ENCODE measurements around the gene GFOD2. TPM values are rescaled to one million over a fixed set of nuclear protein-coding genes. Genes with fewer than 3 reads are reported as not detected.

The GFOD2 gene
- total RNA-seq, 1 donor from 2014 or later: 32.4 TPM

DNA sequence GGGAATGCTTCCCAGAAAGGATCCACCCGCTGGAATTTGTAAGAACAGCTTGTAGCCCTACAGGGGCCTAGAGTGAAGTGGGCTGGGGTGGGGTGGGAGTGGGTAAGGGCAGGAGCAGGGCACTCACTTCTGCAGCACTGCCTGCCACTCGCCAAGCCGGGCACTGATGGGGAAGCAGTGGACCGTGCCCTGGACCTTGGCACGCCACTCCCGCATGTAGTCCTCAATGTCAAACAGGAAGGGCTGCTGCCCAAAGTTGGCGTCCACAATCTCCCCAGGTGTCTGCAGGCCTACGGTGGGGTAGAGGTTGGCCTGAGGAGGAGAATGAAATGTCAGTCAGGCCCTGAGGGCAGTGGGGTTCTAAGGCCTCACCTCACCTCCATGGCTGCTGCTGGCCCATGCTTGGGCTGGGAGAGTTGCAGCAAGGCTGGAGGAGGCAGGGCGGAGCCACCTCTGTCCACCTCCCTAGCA, 15.7 kb upstream of the GFOD2 start:
- Histone ChIP-seq H3K27me3 (ENCODE audit: insufficient read depth, low read length) (no peaks in the 10 kb centered on the region), H3K9ac (ENCODE audit: low read length) (no peak overlapping the region), H3K4me3 (ENCODE audit: insufficient read depth, low read depth, low read length) (no peak overlapping the region), H4K20me1 (ENCODE audit: insufficient read depth, low read length) (peaks cover 8% of the 10 kb centered on the region), H3K36me3 (ENCODE audit: insufficient read depth, low read length) (peaks cover 2% of the 10 kb centered on the region), H2AFZ (ENCODE audit: low read depth, low read length) (no peak overlapping the region), H3K4me1 (ENCODE audit: insufficient read depth, low read length) (no peaks in the 10 kb centered on the region), H3K9me3 (ENCODE audit: insufficient read depth, low read depth, low read length) (no peaks in the 10 kb centered on the region), H3K27ac (ENCODE audit: low read depth, low read length) (no peak overlapping the region), H3K4me2 (ENCODE audit: low read length) (no peak overlapping the region), H3K79me2 (ENCODE audit: insufficient read depth, low read length) (no peaks in the 10 kb centered on the region)
- H3K27ac Mint-ChIP-seq (ENCODE audit: unreplicated experiment): no peak overlapping the region
- no peaks in the 10 kb centered on the region for H3K9me3 Mint-ChIP-seq (ENCODE audit: unreplicated experiment)
- H3K4me1 Mint-ChIP-seq (ENCODE audit: low read depth, unreplicated experiment): no peaks in the 10 kb centered on the region
- TF ChIP-seq, protein P1, sequence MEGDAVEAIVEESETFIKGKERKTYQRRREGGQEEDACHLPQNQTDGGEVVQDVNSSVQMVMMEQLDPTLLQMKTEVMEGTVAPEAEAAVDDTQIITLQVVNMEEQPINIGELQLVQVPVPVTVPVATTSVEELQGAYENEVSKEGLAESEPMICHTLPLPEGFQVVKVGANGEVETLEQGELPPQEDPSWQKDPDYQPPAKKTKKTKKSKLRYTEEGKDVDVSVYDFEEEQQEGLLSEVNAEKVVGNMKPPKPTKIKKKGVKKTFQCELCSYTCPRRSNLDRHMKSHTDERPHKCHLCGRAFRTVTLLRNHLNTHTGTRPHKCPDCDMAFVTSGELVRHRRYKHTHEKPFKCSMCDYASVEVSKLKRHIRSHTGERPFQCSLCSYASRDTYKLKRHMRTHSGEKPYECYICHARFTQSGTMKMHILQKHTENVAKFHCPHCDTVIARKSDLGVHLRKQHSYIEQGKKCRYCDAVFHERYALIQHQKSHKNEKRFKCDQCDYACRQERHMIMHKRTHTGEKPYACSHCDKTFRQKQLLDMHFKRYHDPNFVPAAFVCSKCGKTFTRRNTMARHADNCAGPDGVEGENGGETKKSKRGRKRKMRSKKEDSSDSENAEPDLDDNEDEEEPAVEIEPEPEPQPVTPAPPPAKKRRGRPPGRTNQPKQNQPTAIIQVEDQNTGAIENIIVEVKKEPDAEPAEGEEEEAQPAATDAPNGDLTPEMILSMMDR (IDR thresholded peaks at IDR 0.05; ENCODE audit: insufficient read depth, low read depth, low read length): no peak
- TF ChIP-seq EZH2 (IDR thresholded peaks at IDR 0.05; ENCODE audit: insufficient read depth, low read length): no peak
- no peak overlapping the region for H3K4me3 Mint-ChIP-seq (ENCODE audit: unreplicated experiment)
- no peaks in the 10 kb centered on the region for H3K27me3 Mint-ChIP-seq (ENCODE audit: low read depth, unreplicated experiment)
- no peak for FAIRE-seq
- no peak for DNase-seq (ENCODE audit: low read depth)
- H3K36me3 Mint-ChIP-seq (ENCODE audit: low read depth, unreplicated experiment): peaks cover 25% of the 10 kb centered on the region

DNA sequence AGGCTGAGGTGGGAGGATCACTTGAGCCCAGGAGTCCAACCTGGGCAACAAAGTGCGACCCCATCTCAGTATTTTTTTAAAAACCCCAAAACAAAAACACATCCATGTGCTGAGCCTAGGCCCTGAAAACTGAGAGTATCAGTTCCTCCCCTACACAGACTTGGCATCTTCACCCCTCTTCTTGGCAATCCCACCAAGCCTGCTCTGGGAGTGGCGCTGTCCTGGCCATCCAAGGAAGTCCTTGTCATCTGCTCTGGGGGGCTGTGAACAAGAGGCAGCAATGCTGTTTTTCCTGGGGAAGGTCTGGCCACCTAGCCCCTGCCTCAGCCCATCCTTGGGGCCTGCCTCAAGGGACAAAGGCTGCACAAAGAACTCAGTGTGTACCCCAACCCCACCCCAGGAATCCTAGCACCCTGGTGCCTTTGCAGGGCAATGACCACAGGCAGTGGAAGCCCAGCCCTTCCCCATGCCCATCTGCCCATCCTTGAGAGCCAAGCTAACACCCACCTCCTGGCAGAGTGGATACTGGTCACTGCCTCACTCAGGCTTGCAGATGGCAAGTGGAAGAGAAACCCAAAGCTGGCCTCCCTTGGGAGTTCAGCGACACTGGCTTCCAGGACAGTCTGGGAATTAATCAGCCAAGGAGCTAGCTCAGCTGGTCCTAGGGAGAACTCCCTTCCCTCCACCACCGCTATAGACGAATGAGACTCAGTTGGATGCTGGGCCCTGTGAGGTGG, 14.8 kb upstream of the GFOD2 start:
- no peaks in the 10 kb centered on the region for H3K79me2 ChIP-seq (ENCODE audit: insufficient read depth, low read length)
- H3K4me3 ChIP-seq (ENCODE audit: insufficient read depth, low read depth, low read length): no peak overlapping the region
- H3K9me3 ChIP-seq (ENCODE audit: insufficient read depth, low read depth, low read length): no peaks in the 10 kb centered on the region
- H3K4me1 ChIP-seq (ENCODE audit: insufficient read depth, low read length): no peaks in the 10 kb centered on the region
- Mint-ChIP-seq H3K36me3 (ENCODE audit: low read depth, unreplicated experiment) (peaks cover 20% of the 10 kb centered on the region), H3K4me1 (ENCODE audit: low read depth, unreplicated experiment) (no peaks in the 10 kb centered on the region), H3K27me3 (ENCODE audit: low read depth, unreplicated experiment) (no peaks in the 10 kb centered on the region), H3K4me3 (ENCODE audit: unreplicated experiment) (no peak overlapping the region), H3K9me3 (ENCODE audit: unreplicated experiment) (peaks cover 3% of the 10 kb centered on the region), H3K27ac (ENCODE audit: unreplicated experiment) (no peak overlapping the region)
- no peak overlapping the region for H2AFZ ChIP-seq (ENCODE audit: low read depth, low read length)
- FAIRE-seq: no peak
- TF ChIP-seq, protein P1 (IDR thresholded peaks at IDR 0.05; ENCODE audit: insufficient read depth, low read depth, low read length): no peak
- TF ChIP-seq EZH2 (IDR thresholded peaks at IDR 0.05; ENCODE audit: insufficient read depth, low read length): no peak
- H3K36me3 ChIP-seq (ENCODE audit: insufficient read depth, low read length): peaks cover 7% of the 10 kb centered on the region
- DNase-seq (ENCODE audit: low read depth): no peak
- peaks cover 8% of the 10 kb centered on the region for H4K20me1 ChIP-seq (ENCODE audit: insufficient read depth, low read length)
- H3K27ac ChIP-seq (ENCODE audit: low read depth, low read length): no peak overlapping the region
- H3K4me2 ChIP-seq (ENCODE audit: low read length): no peak overlapping the region
- no peak overlapping the region for H3K9ac ChIP-seq (ENCODE audit: low read length)
- H3K27me3 ChIP-seq (ENCODE audit: insufficient read depth, low read length): no peaks in the 10 kb centered on the region

DNA sequence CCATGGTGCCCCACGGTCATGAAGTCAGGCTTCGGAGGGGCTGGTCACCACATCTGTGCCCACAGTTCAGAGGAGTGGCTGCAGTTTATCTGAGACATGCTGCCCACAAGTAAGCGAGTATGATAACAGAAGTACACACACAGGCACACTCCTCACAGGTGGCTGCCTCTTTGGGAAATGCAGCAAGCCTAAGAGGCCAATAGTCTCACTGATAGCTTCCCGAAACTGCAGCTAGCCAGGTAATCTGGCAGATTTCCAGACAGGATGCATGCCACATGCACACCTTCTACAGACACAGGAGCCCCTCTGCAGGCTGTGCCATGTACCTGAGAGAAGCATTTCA, 12.6 kb upstream of the GFOD2 start:
- Histone ChIP-seq H3K9me3 (ENCODE audit: insufficient read depth, low read depth, low read length) (no peaks in the 10 kb centered on the region), H3K4me2 (ENCODE audit: low read length) (no peak overlapping the region), H3K79me2 (ENCODE audit: insufficient read depth, low read length) (no peaks in the 10 kb centered on the region), H3K4me3 (ENCODE audit: insufficient read depth, low read depth, low read length) (no peak overlapping the region), H4K20me1 (ENCODE audit: insufficient read depth, low read length) (peaks cover 7% of the 10 kb centered on the region), H2AFZ (ENCODE audit: low read depth, low read length) (no peak overlapping the region), H3K27ac (ENCODE audit: low read depth, low read length) (no peak overlapping the region), H3K36me3 (ENCODE audit: insufficient read depth, low read length) (peaks cover 11% of the 10 kb centered on the region), H3K4me1 (ENCODE audit: insufficient read depth, low read length) (no peaks in the 10 kb centered on the region), H3K9ac (ENCODE audit: low read length) (no peak overlapping the region), H3K27me3 (ENCODE audit: insufficient read depth, low read length) (no peaks in the 10 kb centered on the region)
- Mint-ChIP-seq H3K9me3 (ENCODE audit: unreplicated experiment) (peaks cover 4% of the 10 kb centered on the region), H3K4me3 (ENCODE audit: unreplicated experiment) (no peak overlapping the region), H3K27ac (ENCODE audit: unreplicated experiment) (no peak overlapping the region), H3K36me3 (ENCODE audit: low read depth, unreplicated experiment) (peaks cover 17% of the 10 kb centered on the region), H3K27me3 (ENCODE audit: low read depth, unreplicated experiment) (no peaks in the 10 kb centered on the region), H3K4me1 (ENCODE audit: low read depth, unreplicated experiment) (no peaks in the 10 kb centered on the region)
- no peak for DNase-seq (ENCODE audit: low read depth)
- TF ChIP-seq, protein P1 (IDR thresholded peaks at IDR 0.05; ENCODE audit: insufficient read depth, low read depth, low read length): no peak
- TF ChIP-seq EZH2 (IDR thresholded peaks at IDR 0.05; ENCODE audit: insufficient read depth, low read length): no peak
- no peak for FAIRE-seq

Data from astrocyte (in vitro differentiated cells and primary cell).